HCT116 (cell line): Measurements from ENCODE around the gene HOMER3. TPM values are rescaled to one million over a fixed set of nuclear protein-coding genes. Genes with fewer than 3 reads are reported as not detected.

ENCODE experiments used
- ATAC-seq: fragments of 200-7000 bp; cut with Tn5 transposase; 2 replicates; pipeline ENCODE4 v1.9.1; 2020; ENCODE audit warnings: mild to moderate bottlenecking, moderate library complexity
- BruUV-seq: library from RNA; stranded (reverse); fragments of 400-500 nt; replicated peaks from 2 replicates; lab custom pipeline; 2021; lab: Mats Ljungman, UMichigan
- CTCF ChIA-PET: fragments of 300-600 bp; sonication (Branson Sonifier 250); formaldehyde crosslinking; loops from one replicate; lab custom pipeline; 2021; ENCODE audit warnings: antibody characterized with exemption; lab: Charles Lee
- POLR2A ChIA-PET: fragments of 300-600, 350-600 bp; sonication (Branson Sonifier 250); formaldehyde crosslinking; loops from one replicate; lab custom pipeline; 2021; ENCODE audit warnings: antibody characterized with exemption; lab: Charles Lee
- RAD21 ChIA-PET, 2 experiments: fragments of 300-600 bp; sonication (Branson Sonifier 250); formaldehyde crosslinking; loops; one replicate each; lab custom pipeline; 2023; ENCODE audit warnings: low total read pairs in 2 of 2; ENCODE audit not compliant: uncharacterized antibody in 2 of 2, unreplicated experiment in 2 of 2, low non-redundant PET in 1 of 2; lab: Charles Lee
- DNase-seq: peaks from one replicate; pipeline ENCODE4 v3.0.0-alpha.2; 2010; ENCODE audit warnings: low read depth, low spot score
- H2AFZ ChIP-seq: fragments of 200-600 bp; shearing (Covaris generic), sonication (generic); 2 replicates; pipeline ENCODE4 v1.6.1; 2017; ENCODE audit warnings: low read depth, mixed run types, mixed read lengths, antibody characterized with exemption, low read length; ENCODE audit not compliant: poor library complexity, severe bottlenecking
- H3K27ac ChIP-seq: 2 replicates; pipeline ENCODE4 v1.5.1; 2012; ENCODE audit warnings: low read depth, low read length
- H3K27me3 ChIP-seq: fragments of 200-600 bp; sonication (generic); 2 replicates; pipeline ENCODE4 v1.6.1; 2016; ENCODE audit warnings: mixed run types, low read length, mixed read lengths; ENCODE audit not compliant: insufficient read depth
- H3K36me3 ChIP-seq, 2 experiments: fragments of 200-500 bp in 1 of 2; fragments of 200-600 bp in 1 of 2; sonication (Bioruptor generic) in 1 of 2; sonication (generic) in 1 of 2; 2 replicates each; pipeline versions ENCODE4 v1.5.1 to v1.6.1; 2014 to 2016; ENCODE audit warnings: low read length in 2 of 2, inconsistent platforms in 1 of 2, mixed read lengths in 1 of 2, mixed run types in 1 of 2; ENCODE audit not compliant: insufficient read depth in 2 of 2, control insufficient read depth in 1 of 2
- H3K4me1 ChIP-seq, 2 experiments: fragments of 200-600 bp in 1 of 2; sonication (generic) in 1 of 2; 2 replicates each; pipeline versions ENCODE4 v1.5.1 to v1.6.1; 2012 to 2017; ENCODE audit warnings: low read length in 2 of 2, inconsistent platforms in 1 of 2, mild to moderate bottlenecking in 1 of 2, mixed read lengths in 1 of 2, mixed run types in 1 of 2, moderate library complexity in 1 of 2; ENCODE audit not compliant: insufficient read depth in 2 of 2, control insufficient read depth in 1 of 2
- H3K4me2 ChIP-seq: fragments of 200-600 bp; sonication (generic); 2 replicates; pipeline ENCODE4 v1.6.1; 2017; ENCODE audit warnings: mixed run types, low read length, mixed read lengths
- H3K4me3 ChIP-seq, 2 experiments: fragments of 200-600 bp in 1 of 2; sonication (generic) in 1 of 2; replicated peaks in 1 of 2; 2 replicates each; pipeline ENCODE4 v1.5.1; 2011 to 2016; ENCODE audit warnings: low read length in 2 of 2, control low read depth in 1 of 2, low read depth in 1 of 2, mild to moderate bottlenecking in 1 of 2, mixed read lengths in 1 of 2, mixed run types in 1 of 2
- H3K79me2 ChIP-seq: fragments of 200-600 bp; sonication (generic); 2 replicates; pipeline ENCODE4 v1.6.1; 2017; ENCODE audit warnings: mild to moderate bottlenecking, mixed run types, low read length, moderate library complexity, mixed read lengths; ENCODE audit not compliant: insufficient read depth
- H3K9ac ChIP-seq: fragments of 200-600 bp; sonication (generic); 2 replicates; pipeline ENCODE4 v1.6.1; 2016; ENCODE audit warnings: low read length, mixed read lengths
- H3K9me2 ChIP-seq: fragments of 200-600 bp; sonication (generic), shearing (Covaris generic); 2 replicates; pipeline ENCODE4 v1.6.1; 2017; ENCODE audit warnings: mixed run types, mild to moderate bottlenecking, moderate library complexity; ENCODE audit not compliant: insufficient read depth
- H3K9me3 ChIP-seq, 2 experiments: fragments of 200-500 bp in 1 of 2; fragments of 200-600 bp in 1 of 2; sonication (Bioruptor generic) in 1 of 2; sonication (generic) in 1 of 2; 2 replicates each; pipeline ENCODE4 v1.6.1; 2014 to 2017; ENCODE audit warnings: low read length in 2 of 2, mixed read lengths in 2 of 2, inconsistent platforms in 1 of 2, low read depth in 1 of 2, mild to moderate bottlenecking in 1 of 2, mixed run types in 1 of 2, moderate library complexity in 1 of 2; ENCODE audit not compliant: control insufficient read depth in 1 of 2, insufficient read depth in 1 of 2
- H4K20me1 ChIP-seq: fragments of 200-600 bp; sonication (generic), shearing (Covaris generic); 2 replicates; pipeline ENCODE4 v1.6.1; 2017; ENCODE audit warnings: mixed run types, mild to moderate bottlenecking, moderate library complexity; ENCODE audit not compliant: insufficient read depth
- EGR1 ChIP-seq: IDR thresholded peaks from 2 replicates; pipeline ENCODE4 v1.6.1; 2012; ENCODE audit warnings: low read depth
- FOSL1 ChIP-seq: IDR thresholded peaks from 2 replicates; pipeline ENCODE4 v1.6.1; 2012; ENCODE audit warnings: low read depth
- POLR2A ChIP-seq: IDR thresholded peaks from 2 replicates; pipeline ENCODE4 v1.7.0; 2011; ENCODE audit warnings: borderline replicate concordance; ENCODE audit not compliant: insufficient read depth, insufficient read length; ENCODE audit errors: extremely low read depth
- POLR2AphosphoS5 ChIP-seq: IDR thresholded peaks from 2 replicates; pipeline ENCODE4 v1.6.1; 2011; ENCODE audit warnings: mild to moderate bottlenecking, low read depth, low read length, moderate library complexity
- RAD21 ChIP-seq: IDR thresholded peaks from 2 replicates; pipeline ENCODE4 v1.6.1; 2012; ENCODE audit warnings: low read depth, mild to moderate bottlenecking
- SP1 ChIP-seq: IDR thresholded peaks from 2 replicates; pipeline ENCODE4 v1.6.1; 2012; ENCODE audit warnings: low read depth
- SRF ChIP-seq: IDR thresholded peaks from 2 replicates; pipeline ENCODE4 v1.6.1; 2012; ENCODE audit warnings: low read depth
- YY1 ChIP-seq: IDR thresholded peaks from 2 replicates; pipeline ENCODE4 v1.6.1; 2011; ENCODE audit warnings: low read length, low read depth, moderate library complexity, mild to moderate bottlenecking; ENCODE audit not compliant: insufficient replicate concordance; ENCODE audit errors: extremely low read depth
- ZNF274 ChIP-seq: fragments of 200-500 bp; sonication (Bioruptor generic); IDR thresholded peaks from 2 replicates; pipeline ENCODE4 v1.6.1; 2014; ENCODE audit warnings: mild to moderate bottlenecking, low read depth, low read length, inconsistent platforms
- intact Hi-C: fragments of 100-400 bp; cut with micrococcal nuclease; formaldehyde crosslinking; loops from 2 replicates; pipeline ENCODE4 v1.10.0; 2022
- total RNA-seq: library from RNA; stranded (reverse); gene quantifications from one replicate; pipeline ENCODE4 v1.2.1, GENCODE V29; 2021; ENCODE audit not compliant: unreplicated experiment
- TF ChIP-seq, protein P1 (sequence below): IDR thresholded peaks from 2 replicates; pipeline ENCODE4 v1.6.1; 2012
- TF ChIP-seq, protein P2 (sequence below): IDR thresholded peaks from 2 replicates; pipeline ENCODE4 v1.6.1; 2012

HOMER3 gene
- total RNA-seq, 1 experiment from 2014 or later: 45.2 TPM

DNA sequence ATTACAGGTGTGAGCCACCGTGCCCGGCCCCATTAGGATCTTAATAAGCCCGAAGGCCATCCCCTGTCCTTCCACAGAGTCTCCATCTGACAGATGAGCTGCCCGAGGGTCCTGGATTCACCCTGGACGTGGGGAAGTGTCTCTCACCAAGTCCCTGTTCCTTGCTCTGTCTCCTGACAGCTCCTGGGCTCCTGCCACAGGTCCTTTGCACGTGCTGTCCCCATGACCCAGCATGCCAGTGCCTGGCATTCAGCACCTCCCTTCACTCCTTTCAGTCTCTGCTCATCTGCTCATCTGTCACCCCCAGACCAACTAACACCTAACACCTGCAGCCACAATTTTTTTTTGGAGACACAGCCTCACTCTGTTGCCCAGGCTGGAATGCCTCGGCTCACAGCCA lies 59.5 kb downstream of the HOMER3 start:
- TF ChIP-seq ZNF274 (no peak), POLR2A (no peak), POLR2AphosphoS5 (no peak), SP1 (no peak), SRF (no peak), RAD21 (no peak), FOSL1 (no peak), YY1 (no peak), EGR1 (no peak)
- TF ChIP-seq, protein P1, sequence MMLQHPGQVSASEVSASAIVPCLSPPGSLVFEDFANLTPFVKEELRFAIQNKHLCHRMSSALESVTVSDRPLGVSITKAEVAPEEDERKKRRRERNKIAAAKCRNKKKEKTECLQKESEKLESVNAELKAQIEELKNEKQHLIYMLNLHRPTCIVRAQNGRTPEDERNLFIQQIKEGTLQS: no peak
- TF ChIP-seq, protein P2, sequence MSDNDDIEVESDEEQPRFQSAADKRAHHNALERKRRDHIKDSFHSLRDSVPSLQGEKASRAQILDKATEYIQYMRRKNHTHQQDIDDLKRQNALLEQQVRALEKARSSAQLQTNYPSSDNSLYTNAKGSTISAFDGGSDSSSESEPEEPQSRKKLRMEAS: no peak
- Histone ChIP-seq H3K4me1 (peaks cover 5 to 16% of the 10 kb centered on the region in 2 experiments; a peak in 3 of 4 replicates), H3K9me3 (peaks cover 0 to 9% of the 10 kb centered on the region in 2 experiments; a peak in 1 of 4 replicates), H3K27me3 (no peaks in the 10 kb centered on the region), H3K27ac (no peak overlapping the region), H2AFZ (no peak overlapping the region), H3K79me2 (no peaks in the 10 kb centered on the region), H3K9me2 (no peaks in the 10 kb centered on the region), H3K9ac (no peak overlapping the region), H3K4me3 (no peak overlapping the region), H4K20me1 (no peaks in the 10 kb centered on the region), H3K4me2 (no peak overlapping the region), H3K36me3 (no peaks in the 10 kb centered on the region)
- DNase-seq: no peak
- ChIA-PET POLR2A (no interaction called here), RAD21 (no interaction called here), CTCF (no interaction called here)
- no TSS peak for BruUV-seq
- intact Hi-C loops: no loop called here
- no peak for ATAC-seq
